ENCODE measurements around the gene TFDP1. TPM values are rescaled to one million over a fixed set of nuclear protein-coding genes. Genes with fewer than 3 reads are reported as not detected.

The TFDP1 gene
- polyA plus RNA-seq, 2 donors: 24.2 to 50.3 TPM

GRCh38 chr13:113625965-113626721, 41.6 kb downstream of the TFDP1 start:
- Histone ChIP-seq H3K4me3 (ENCODE audit: low read depth in 1 of 2, low read length in 2 of 2) (no peak overlapping the region), H3K9me3 (ENCODE audit: control insufficient read depth in 2 of 2, insufficient read depth in 1 of 2, low read depth in 1 of 2, low read length in 1 of 2) (no peaks in the 10 kb centered on the region), H3K27me3 (ENCODE audit: control insufficient read depth in 1 of 2, insufficient read depth in 2 of 2, low read length in 2 of 2) (no peaks in the 10 kb centered on the region), H3K36me3 (ENCODE audit: control insufficient read depth in 2 of 2, insufficient read depth in 2 of 2, low read length in 1 of 2) (peaks cover 5 to 32% of the 10 kb centered on the region in 2 donors), H3K4me1 (ENCODE audit: control insufficient read depth in 2 of 2, insufficient read depth in 2 of 2, low read length in 1 of 2) (no peaks in the 10 kb centered on the region), H3K27ac (ENCODE audit: low read depth in 2 of 2, low read length in 1 of 2) (no peak overlapping the region)
- 87 to 90% methylated on average over 24 of the region's 24 CpGs for WGBS, 2 donors

GRCh38 chr13:113627136-113627535, 42.6 kb downstream of the TFDP1 start:
- Histone ChIP-seq H3K4me3 (ENCODE audit: low read depth in 1 of 2, low read length in 2 of 2) (no peak overlapping the region), H3K4me1 (ENCODE audit: control insufficient read depth in 2 of 2, insufficient read depth in 2 of 2, low read length in 1 of 2) (no peaks in the 10 kb centered on the region), H3K27ac (ENCODE audit: low read depth in 2 of 2, low read length in 1 of 2) (no peak overlapping the region), H3K9me3 (ENCODE audit: control insufficient read depth in 2 of 2, insufficient read depth in 1 of 2, low read depth in 1 of 2, low read length in 1 of 2) (no peaks in the 10 kb centered on the region), H3K27me3 (ENCODE audit: control insufficient read depth in 1 of 2, insufficient read depth in 2 of 2, low read length in 2 of 2) (no peaks in the 10 kb centered on the region), H3K36me3 (ENCODE audit: control insufficient read depth in 2 of 2, insufficient read depth in 2 of 2, low read length in 1 of 2) (peaks cover 5 to 41% of the 10 kb centered on the region in 2 donors)
- 88 to 91% methylated on average over 16 of the region's 16 CpGs for WGBS, 2 donors

GRCh38 chr13:113628291-113629270, 44.0 kb downstream of the TFDP1 start:
- Histone ChIP-seq H3K4me1 (ENCODE audit: control insufficient read depth in 2 of 2, insufficient read depth in 2 of 2, low read length in 1 of 2) (no peaks in the 10 kb centered on the region), H3K9me3 (ENCODE audit: control insufficient read depth in 2 of 2, insufficient read depth in 1 of 2, low read depth in 1 of 2, low read length in 1 of 2) (no peaks in the 10 kb centered on the region), H3K36me3 (ENCODE audit: control insufficient read depth in 2 of 2, insufficient read depth in 2 of 2, low read length in 1 of 2) (peaks cover 7 to 42% of the 10 kb centered on the region in 2 donors), H3K4me3 (ENCODE audit: low read depth in 1 of 2, low read length in 2 of 2) (no peak overlapping the region), H3K27me3 (ENCODE audit: control insufficient read depth in 1 of 2, insufficient read depth in 2 of 2, low read length in 2 of 2) (no peaks in the 10 kb centered on the region), H3K27ac (ENCODE audit: low read depth in 2 of 2, low read length in 1 of 2) (no peak overlapping the region)
- WGBS, 2 donors: 76 to 85% methylated on average over 30 of the region's 30 CpGs

GRCh38 chr13:113629866-113630265, 45.3 kb downstream of the TFDP1 start:
- Histone ChIP-seq H3K9me3 (ENCODE audit: control insufficient read depth in 2 of 2, insufficient read depth in 1 of 2, low read depth in 1 of 2, low read length in 1 of 2) (no peaks in the 10 kb centered on the region), H3K4me3 (ENCODE audit: low read depth in 1 of 2, low read length in 2 of 2) (no peak overlapping the region), H3K36me3 (ENCODE audit: control insufficient read depth in 2 of 2, insufficient read depth in 2 of 2, low read length in 1 of 2) (peaks cover 12 to 41% of the 10 kb centered on the region in 2 donors), H3K27ac (ENCODE audit: low read depth in 2 of 2, low read length in 1 of 2) (no peak overlapping the region), H3K27me3 (ENCODE audit: control insufficient read depth in 1 of 2, insufficient read depth in 2 of 2, low read length in 2 of 2) (no peaks in the 10 kb centered on the region), H3K4me1 (ENCODE audit: control insufficient read depth in 2 of 2, insufficient read depth in 2 of 2, low read length in 1 of 2) (no peaks in the 10 kb centered on the region)
- WGBS, 2 donors: 89 to 94% methylated on average over 17 of the region's 17 CpGs

- WGBS, 2 donors: 79 to 86% methylated on average over 11 of the region's 11 CpGs
Measured at GRCh38 chr13:113630296-113630695, 45.7 kb downstream of the TFDP1 start.

GRCh38 chr13:113630804-113631203, 46.3 kb downstream of the TFDP1 start:
- no peak overlapping the region for H3K27ac ChIP-seq (ENCODE audit: low read depth in 2 of 2, low read length in 1 of 2)
- 82 to 83% methylated on average over 6 of the region's 6 CpGs for WGBS, 2 donors
- no peaks in the 10 kb centered on the region for H3K4me1 ChIP-seq (ENCODE audit: control insufficient read depth in 2 of 2, insufficient read depth in 2 of 2, low read length in 1 of 2)
- H3K36me3 ChIP-seq (ENCODE audit: control insufficient read depth in 2 of 2, insufficient read depth in 2 of 2, low read length in 1 of 2): peaks cover 14 to 50% of the 10 kb centered on the region in 2 donors
- no peaks in the 10 kb centered on the region for H3K9me3 ChIP-seq (ENCODE audit: control insufficient read depth in 2 of 2, insufficient read depth in 1 of 2, low read depth in 1 of 2, low read length in 1 of 2)
- no peak overlapping the region for H3K4me3 ChIP-seq (ENCODE audit: low read depth in 1 of 2, low read length in 2 of 2)
- H3K27me3 ChIP-seq (ENCODE audit: control insufficient read depth in 1 of 2, insufficient read depth in 2 of 2, low read length in 2 of 2): no peaks in the 10 kb centered on the region

More at GRCh38 chr13:113630296-113630695, 45.7 kb downstream of the TFDP1 start:
- H3K27ac ChIP-seq (ENCODE audit: low read depth in 2 of 2, low read length in 1 of 2): no peak overlapping the region
- no peak overlapping the region for H3K4me3 ChIP-seq (ENCODE audit: low read depth in 1 of 2, low read length in 2 of 2)
- peaks cover 12 to 45% of the 10 kb centered on the region in 2 donors for H3K36me3 ChIP-seq (ENCODE audit: control insufficient read depth in 2 of 2, insufficient read depth in 2 of 2, low read length in 1 of 2)
- H3K9me3 ChIP-seq (ENCODE audit: control insufficient read depth in 2 of 2, insufficient read depth in 1 of 2, low read depth in 1 of 2, low read length in 1 of 2): no peaks in the 10 kb centered on the region
- H3K27me3 ChIP-seq (ENCODE audit: control insufficient read depth in 1 of 2, insufficient read depth in 2 of 2, low read length in 2 of 2): no peaks in the 10 kb centered on the region
- H3K4me1 ChIP-seq (ENCODE audit: control insufficient read depth in 2 of 2, insufficient read depth in 2 of 2, low read length in 1 of 2): no peaks in the 10 kb centered on the region

- H3K27ac ChIP-seq (ENCODE audit: low read depth in 2 of 2, low read length in 1 of 2): no peak overlapping the region
- no peak overlapping the region for H3K4me3 ChIP-seq (ENCODE audit: low read depth in 1 of 2, low read length in 2 of 2)
- H3K4me1 ChIP-seq (ENCODE audit: control insufficient read depth in 2 of 2, insufficient read depth in 2 of 2, low read length in 1 of 2): no peaks in the 10 kb centered on the region
- no peaks in the 10 kb centered on the region for H3K9me3 ChIP-seq (ENCODE audit: control insufficient read depth in 2 of 2, insufficient read depth in 1 of 2, low read depth in 1 of 2, low read length in 1 of 2)
- WGBS, 2 donors: 96% methylated on average over 42 of the region's 42 CpGs
- H3K36me3 ChIP-seq (ENCODE audit: control insufficient read depth in 2 of 2, insufficient read depth in 2 of 2, low read length in 1 of 2): peaks cover 21 to 57% of the 10 kb centered on the region in 2 donors
- no peaks in the 10 kb centered on the region for H3K27me3 ChIP-seq (ENCODE audit: control insufficient read depth in 1 of 2, insufficient read depth in 2 of 2, low read length in 2 of 2)
Measured at GRCh38 chr13:113631341-113632095, 47.0 kb downstream of the TFDP1 start.

- H3K27me3 ChIP-seq (ENCODE audit: control insufficient read depth in 1 of 2, insufficient read depth in 2 of 2, low read length in 2 of 2): no peaks in the 10 kb centered on the region
- 94% methylated on average over 38 of the region's 38 CpGs for WGBS, 2 donors
- H3K9me3 ChIP-seq (ENCODE audit: control insufficient read depth in 2 of 2, insufficient read depth in 1 of 2, low read depth in 1 of 2, low read length in 1 of 2): no peaks in the 10 kb centered on the region
- peaks cover 24 to 68% of the 10 kb centered on the region in 2 donors for H3K36me3 ChIP-seq (ENCODE audit: control insufficient read depth in 2 of 2, insufficient read depth in 2 of 2, low read length in 1 of 2)
- no peak overlapping the region for H3K27ac ChIP-seq (ENCODE audit: low read depth in 2 of 2, low read length in 1 of 2)
- no peaks in the 10 kb centered on the region for H3K4me1 ChIP-seq (ENCODE audit: control insufficient read depth in 2 of 2, insufficient read depth in 2 of 2, low read length in 1 of 2)
- H3K4me3 ChIP-seq (ENCODE audit: low read depth in 1 of 2, low read length in 2 of 2): no peak overlapping the region
Measured at GRCh38 chr13:113632706-113633484, 48.3 kb downstream of the TFDP1 start.
